GM20000 (cell line): ENCODE measurements around the gene SIGLEC15.

Experiments used
- DNase-seq: peaks from one replicate; pipeline ENCODE4 v3.0.0; 2012; ENCODE audit warnings: low spot score
- CTCF ChIP-seq: IDR thresholded peaks from 2 replicates; pipeline ENCODE4 v1.5.1; 2012; ENCODE audit warnings: mild to moderate bottlenecking, control low read depth; ENCODE audit errors: extremely low read depth, missing control alignments

The SIGLEC15 gene

GRCh38 chr18:45825258-45826044 is at the start of gene SIGLEC15:
Gene SIGLEC15, plus strand, starts transcription at chr18:45825675. Its CDS starts 54 bp downstream, at chr18:45825729.
- DNase-seq, result no peak
- TF ChIP-seq CTCF, result no peak

GRCh38 chr18:45775743-45776142 is 49.7 kb upstream of the SIGLEC15 start:
- DNase-seq, result no peak
- no peak for TF ChIP-seq CTCF

- no peak for DNase-seq
- TF ChIP-seq CTCF, result no peak
Measured at GRCh38 chr18:45777393-45777792, 48.1 kb upstream of the SIGLEC15 start.

- DNase-seq, result no peak
- no peak for TF ChIP-seq CTCF
Measured at GRCh38 chr18:45780568-45780967, 44.9 kb upstream of the SIGLEC15 start.

GRCh38 chr18:45782662-45783061 is 42.8 kb upstream of the SIGLEC15 start:
- TF ChIP-seq CTCF, result no peak
- DNase-seq, result no peak

- no peak for DNase-seq
- no peak for TF ChIP-seq CTCF
Measured at GRCh38 chr18:45783097-45784075, 42.1 kb upstream of the SIGLEC15 start.

- DNase-seq, result no peak
- TF ChIP-seq CTCF, result no peak
Measured at GRCh38 chr18:45785134-45785533, 40.3 kb upstream of the SIGLEC15 start.
